Measurements from ENCODE around the gene PAXIP1.
"Not testable (repeated sequence)": the region's sequence is repeated elsewhere in the genome, so short reads cannot be mapped to it uniquely, and the experiment has no call there.

Gene PAXIP1

DNA sequence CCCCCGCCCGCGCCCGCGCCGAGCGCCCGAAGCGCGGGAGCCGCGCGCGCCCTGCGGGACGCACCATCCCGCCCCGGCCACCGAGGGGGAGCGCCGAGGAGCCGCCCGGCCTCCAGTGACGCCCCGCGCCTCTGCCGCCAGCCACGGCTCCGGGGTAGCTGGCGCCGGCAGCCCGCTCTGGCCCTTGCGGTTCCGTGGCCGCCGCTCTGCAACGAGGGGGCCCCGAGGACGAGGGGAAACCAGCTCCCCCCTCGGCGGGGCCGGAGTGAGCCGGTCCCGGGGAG lies at the start of gene PAXIP1:
TSS of gene PAXIP1 (minus strand) at position 33 of the 284 bp plus-strand sequence. CDS start 195 bp downstream, outside the sequence.
- DNase-seq (ENCODE audit: extremely low read depth in 1 of 2, low read depth in 1 of 2): no peak

- no peak for DNase-seq (ENCODE audit: extremely low read depth in 1 of 2, low read depth in 1 of 2)
Observed at GRCh38 chr7:155051355-155051754, 48.4 kb upstream of the PAXIP1 start.

DNA sequence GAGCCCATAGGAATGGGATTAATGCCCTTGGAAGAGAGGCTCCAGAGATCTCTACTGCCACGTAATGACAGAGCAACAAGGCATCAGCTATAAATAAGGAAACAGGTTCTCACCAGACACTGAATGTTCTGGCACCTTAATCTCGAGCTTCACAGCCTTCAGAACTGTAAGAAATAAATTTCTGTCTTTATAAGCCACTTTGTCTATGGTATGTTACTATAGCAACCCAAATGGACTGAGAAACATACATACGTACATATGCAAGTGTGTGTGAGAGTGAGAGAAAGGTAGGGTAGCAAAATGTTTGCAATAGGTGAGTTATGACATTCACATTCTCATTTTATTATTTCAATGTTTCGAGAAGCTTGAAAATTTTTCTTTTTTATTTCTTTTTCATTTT lies 45.1 kb upstream of the PAXIP1 start:
- no peak for DNase-seq (ENCODE audit: extremely low read depth in 1 of 2, low read depth in 1 of 2)

DNA sequence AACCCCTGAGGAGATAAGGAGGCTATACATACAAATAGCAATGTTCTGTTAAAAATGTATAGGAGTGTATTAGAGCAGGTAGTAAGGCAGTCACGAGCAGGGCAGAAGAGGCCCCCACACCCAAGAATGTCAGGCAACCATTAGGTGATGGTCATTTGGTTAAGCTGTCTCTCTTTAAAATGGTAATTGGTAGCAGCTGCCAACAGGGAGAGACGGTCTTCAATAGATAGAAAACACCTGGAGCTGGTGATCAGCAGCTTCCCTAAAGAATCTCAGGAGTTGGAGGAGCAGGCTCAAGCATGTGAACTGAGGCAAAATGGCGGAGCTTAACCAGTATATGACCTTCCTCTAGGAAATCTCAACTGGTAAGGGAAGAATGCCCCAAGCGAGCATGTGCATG lies 40.8 kb upstream of the PAXIP1 start:
- no peak for DNase-seq (ENCODE audit: extremely low read depth in 1 of 2, low read depth in 1 of 2)

- no peak for DNase-seq (ENCODE audit: extremely low read depth in 1 of 2, low read depth in 1 of 2)
Observed at GRCh38 chr7:155038335-155038734, 35.4 kb upstream of the PAXIP1 start.

GRCh38 chr7:155034495-155034894 lies 31.6 kb upstream of the PAXIP1 start:
- DNase-seq (ENCODE audit: extremely low read depth in 1 of 2, low read depth in 1 of 2): not testable (repeated sequence)

GRCh38 chr7:155032978-155033377 lies 30.1 kb upstream of the PAXIP1 start:
- DNase-seq (ENCODE audit: extremely low read depth in 1 of 2, low read depth in 1 of 2): no peak

DNA sequence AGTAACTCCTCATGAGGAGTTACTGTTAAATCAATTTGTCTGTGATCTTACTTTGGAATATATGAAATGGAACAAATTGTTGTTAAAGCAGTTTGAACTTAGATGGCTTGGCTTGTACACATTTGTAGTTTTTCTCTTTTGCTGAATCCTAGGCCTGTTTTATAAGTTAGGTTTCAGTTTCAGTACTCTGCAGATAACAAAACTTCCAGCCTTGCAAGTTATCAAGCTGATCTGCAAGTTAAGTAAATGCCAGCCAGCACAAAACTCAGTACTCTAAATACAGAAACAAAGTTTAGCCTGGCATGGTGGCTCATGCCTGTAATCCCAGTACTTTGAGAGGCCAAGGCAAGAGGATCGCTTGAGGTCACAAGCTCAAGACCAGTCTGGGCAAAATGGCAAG lies 25.0 kb upstream of the PAXIP1 start:
- no peak for DNase-seq (ENCODE audit: extremely low read depth in 1 of 2, low read depth in 1 of 2)

DNA sequence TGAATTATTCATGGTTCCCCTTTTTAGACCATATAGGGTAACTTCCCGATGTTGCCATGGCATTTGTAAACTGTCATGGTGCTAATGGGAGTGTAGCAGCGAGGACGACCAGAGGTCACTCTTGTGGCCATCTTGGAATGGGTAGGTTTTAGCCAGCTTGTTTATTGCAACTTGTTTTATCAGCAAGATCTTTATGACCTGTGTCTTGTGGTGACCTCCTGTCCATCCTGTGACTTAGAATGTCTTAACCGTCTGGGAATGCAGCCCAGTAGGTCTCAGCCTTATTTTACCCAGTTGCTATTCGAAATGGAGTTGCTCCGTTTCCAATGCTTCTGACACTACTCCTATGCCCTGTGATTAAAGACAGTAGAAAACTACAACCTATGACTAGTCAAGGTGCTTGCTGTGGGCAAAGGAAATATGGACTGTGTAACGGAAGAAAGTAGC lies 18.8 kb upstream of the PAXIP1 start:
- no peak for DNase-seq (ENCODE audit: extremely low read depth in 1 of 2, low read depth in 1 of 2)

DNA sequence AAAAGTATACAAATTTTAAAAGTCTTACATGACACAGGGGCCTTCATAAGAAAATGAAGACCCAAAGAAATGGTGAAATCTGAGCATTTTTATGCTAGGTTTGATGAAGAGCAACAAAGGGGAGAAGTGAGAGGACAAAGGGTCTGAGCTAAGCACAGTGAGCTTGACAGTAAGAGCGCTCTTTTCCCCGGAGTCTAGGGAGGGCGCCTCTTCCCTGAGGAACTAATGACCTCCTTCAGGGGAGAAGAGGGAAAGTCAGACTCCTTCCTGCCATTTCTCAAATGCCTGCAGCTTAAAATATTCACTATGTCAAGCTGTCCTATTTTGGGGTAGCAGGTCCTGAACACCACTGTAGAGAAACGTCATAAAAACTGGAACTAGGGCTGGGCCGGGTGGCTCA lies 18.1 kb upstream of the PAXIP1 start:
- DNase-seq (ENCODE audit: extremely low read depth in 1 of 2, low read depth in 1 of 2): no peak

DNA sequence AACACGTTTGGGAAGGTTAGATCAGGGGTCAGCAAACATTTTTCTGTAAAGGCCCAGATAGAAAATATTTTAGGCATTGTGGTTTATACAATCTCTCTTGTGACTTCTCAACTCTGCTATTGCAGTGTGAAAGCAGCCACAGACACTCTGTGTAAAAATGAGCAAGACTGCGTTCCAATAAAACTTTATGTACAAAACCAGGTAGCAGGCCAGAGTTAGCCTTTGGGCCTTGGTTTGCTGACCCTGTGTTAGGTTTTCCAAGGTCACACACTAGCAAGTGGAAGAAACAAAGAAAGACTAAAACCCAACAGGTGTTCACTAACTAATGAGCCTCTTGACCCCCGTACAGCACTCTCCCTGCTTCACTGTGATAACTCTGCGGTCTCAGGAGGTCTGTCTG lies 14.9 kb upstream of the PAXIP1 start:
- DNase-seq (ENCODE audit: extremely low read depth in 1 of 2, low read depth in 1 of 2): no peak

GRCh38 chr7:155011086-155011485 lies 8.2 kb upstream of the PAXIP1 start:
- DNase-seq (ENCODE audit: extremely low read depth in 1 of 2, low read depth in 1 of 2): no peak

DNA sequence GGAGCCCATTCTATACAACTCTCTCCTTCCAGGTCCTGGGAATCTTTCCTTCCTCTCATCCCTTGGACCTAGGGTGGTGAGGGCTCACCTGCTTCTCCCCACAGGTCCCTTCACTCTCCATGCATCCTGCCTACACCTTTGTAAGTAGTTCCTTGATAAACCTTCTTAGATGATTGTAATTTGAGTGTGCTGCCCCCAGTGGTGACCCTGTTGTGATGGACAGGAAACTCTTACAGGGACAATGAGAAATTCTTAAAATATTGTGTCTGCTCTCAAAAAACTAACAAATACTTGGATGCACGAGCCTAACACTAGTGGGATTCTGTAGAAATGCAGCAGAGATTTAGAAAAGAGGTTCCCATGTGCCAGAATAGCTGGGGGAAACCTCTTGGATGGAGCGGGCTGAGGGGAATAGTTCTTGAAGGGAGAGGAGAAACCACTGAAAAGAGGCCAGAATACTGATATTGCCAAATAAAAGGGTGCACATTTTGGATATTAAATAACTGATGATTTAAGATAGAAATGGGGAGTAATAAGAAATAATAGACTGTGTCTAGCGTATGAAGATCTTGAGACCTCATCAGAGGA lies 6.7 kb upstream of the PAXIP1 start:
- no peak for DNase-seq (ENCODE audit: extremely low read depth in 1 of 2, low read depth in 1 of 2)

DNA sequence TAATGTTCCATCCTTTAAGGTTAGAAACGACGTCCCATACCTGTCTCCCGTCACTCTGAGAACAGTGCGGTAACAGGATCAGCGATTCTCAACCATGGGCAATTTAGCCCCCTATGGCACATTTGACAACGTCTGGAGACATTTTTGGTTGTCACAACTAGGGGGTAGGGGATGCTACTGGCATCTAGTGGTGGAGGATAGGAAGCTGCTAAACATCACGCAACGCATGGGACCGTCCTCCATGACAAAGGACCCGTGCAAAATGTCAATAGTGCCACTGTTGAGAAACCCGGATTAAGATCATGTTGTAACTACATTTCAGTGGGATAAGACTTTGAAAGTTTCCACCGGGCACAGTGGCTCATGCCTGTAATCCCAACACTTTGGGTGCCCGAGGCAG lies 5.0 kb upstream of the PAXIP1 start:
- no peak for DNase-seq (ENCODE audit: extremely low read depth in 1 of 2, low read depth in 1 of 2)

DNA sequence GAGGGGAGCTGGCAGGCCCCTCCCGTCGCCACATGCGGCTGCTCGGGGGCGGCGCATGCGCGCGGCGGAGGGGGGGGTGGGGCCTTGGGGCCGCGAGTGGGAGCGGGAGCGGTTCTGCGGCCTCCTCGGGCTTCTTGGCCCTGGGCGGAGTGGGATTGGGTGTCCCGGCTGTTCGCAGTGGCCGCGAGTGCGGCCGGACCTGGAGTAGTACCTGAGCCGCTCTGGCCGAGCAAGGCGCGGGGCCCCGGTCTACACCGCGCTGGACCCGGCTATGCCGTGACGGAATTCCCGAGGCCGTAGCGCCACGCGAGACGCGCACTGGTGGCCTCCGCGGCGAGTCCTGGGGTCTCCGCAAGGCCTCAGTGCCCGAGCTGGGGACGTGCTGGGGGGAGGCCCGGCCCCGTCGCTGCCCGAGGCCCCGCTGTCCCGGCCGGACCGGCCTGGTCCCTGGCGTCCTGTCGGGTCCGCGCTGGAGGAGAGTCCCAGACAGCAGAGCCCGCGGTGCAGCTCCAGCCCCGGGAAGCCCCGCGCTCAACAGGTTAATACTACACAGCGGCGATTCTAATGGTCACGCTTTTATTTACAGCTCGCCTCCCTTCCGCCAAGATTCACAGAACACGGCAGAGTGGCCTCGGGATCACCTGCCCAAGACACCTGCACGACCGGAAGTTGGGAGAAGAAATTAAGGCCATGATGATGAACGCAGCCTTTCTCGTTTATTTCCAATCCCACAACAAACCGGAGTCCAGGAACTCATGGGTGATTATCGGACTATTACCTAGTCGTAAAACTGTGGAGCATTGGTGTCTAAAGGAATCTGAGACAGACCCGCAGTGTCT lies 671 bp upstream of the PAXIP1 start:
- DNase-seq (ENCODE audit: extremely low read depth in 1 of 2, low read depth in 1 of 2): peak; percentile 30 to 85

GRCh38 chr7:155002411-155003091 lies 373 bp downstream of the PAXIP1 start:
- peak in 1 of 2 donors; percentile 45 for DNase-seq (ENCODE audit: extremely low read depth in 1 of 2, low read depth in 1 of 2)

GRCh38 chr7:155001756-155002410 lies 1.0 kb downstream of the PAXIP1 start:
- no peak for DNase-seq (ENCODE audit: extremely low read depth in 1 of 2, low read depth in 1 of 2)

GRCh38 chr7:155000795-155001194 lies 2.1 kb downstream of the PAXIP1 start:
- DNase-seq (ENCODE audit: extremely low read depth in 1 of 2, low read depth in 1 of 2): no peak

GRCh38 chr7:154998481-154998880 lies 4.4 kb downstream of the PAXIP1 start:
- DNase-seq (ENCODE audit: extremely low read depth in 1 of 2, low read depth in 1 of 2): no peak

GRCh38 chr7:154997840-154998370 lies 5.0 kb downstream of the PAXIP1 start:
- no peak for DNase-seq (ENCODE audit: extremely low read depth in 1 of 2, low read depth in 1 of 2)

DNA sequence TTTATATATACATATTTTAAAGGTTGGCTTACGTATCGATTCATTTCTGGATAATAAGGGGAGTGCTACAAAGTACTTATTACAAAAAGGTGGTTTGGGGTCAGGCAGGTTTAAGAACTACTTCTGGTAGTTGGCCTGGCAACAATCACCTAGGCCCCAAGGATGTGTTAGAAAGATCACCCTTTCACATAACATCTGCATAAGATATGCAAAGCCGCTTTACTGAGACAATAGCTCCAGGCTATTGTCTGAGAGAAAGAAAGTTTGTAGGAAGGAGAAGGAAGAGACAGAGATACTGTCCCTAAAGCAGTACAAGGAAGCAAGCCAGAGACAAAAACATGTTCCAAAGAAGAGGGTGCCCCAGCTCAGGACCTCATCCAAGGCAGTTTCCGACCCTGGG lies 6.2 kb downstream of the PAXIP1 start:
- DNase-seq (ENCODE audit: extremely low read depth in 1 of 2, low read depth in 1 of 2): no peak

All from activated CD8-positive, alpha-beta memory T cell treated with anti-CD3 and anti-CD28 coated beads for 1 hour (primary cell).